Caco-2 (cell line): ENCODE measurements around the gene BROX. TPM values are rescaled to one million over a fixed set of nuclear protein-coding genes. Genes with fewer than 3 reads are reported as not detected.

Experiments
- BruUV-seq: library from RNA; stranded (reverse); fragments of 400-500 nt; replicated peaks from 2 replicates; lab custom pipeline; 2021; lab: Mats Ljungman, UMichigan
- CTCF ChIA-PET: fragments of 300-600 bp; sonication (Branson Sonifier 250); formaldehyde crosslinking; loops from one replicate; lab custom pipeline; 2022; ENCODE audit warnings: antibody characterized with exemption; lab: Charles Lee
- POLR2A ChIA-PET: fragments of 300-600 bp; sonication (Branson Sonifier 250); formaldehyde crosslinking; loops from one replicate; lab custom pipeline; 2022; ENCODE audit warnings: antibody characterized with exemption; lab: Charles Lee
- DNase-seq, 2 experiments: peaks; one replicate each; pipeline versions ENCODE4 v3.0.0 to v3.0.0-alpha.2; 2020 to 2022
- H3K27me3 ChIP-seq: replicated peaks from 2 replicates; pipeline ENCODE4 v1.6.0; 2011; ENCODE audit warnings: low read length; ENCODE audit not compliant: control insufficient read depth, insufficient read depth
- H3K36me3 ChIP-seq: 2 replicates; pipeline ENCODE4 v1.5.1; 2011; ENCODE audit warnings: low read length; ENCODE audit not compliant: control insufficient read depth, insufficient read depth
- H3K4me1 ChIP-seq: fragments of 250-450 bp; sonication (Bioruptor Pico); 2 replicates; pipeline ENCODE4 v1.5.1; 2020; ENCODE audit warnings: mild to moderate bottlenecking
- H3K4me3 ChIP-seq: 2 replicates; pipeline ENCODE4 v1.5.1; 2011; ENCODE audit warnings: low read depth, mild to moderate bottlenecking, control low read depth, low read length
- H3K9me3 ChIP-seq: fragments of 250-450 bp; sonication (Bioruptor Pico); 2 replicates; pipeline ENCODE4 v1.5.1; 2020; ENCODE audit warnings: mild to moderate bottlenecking, moderate library complexity
- H3K27ac Mint-ChIP-seq: one replicate; pipeline ENCODE4 v1.8.0; 2022; ENCODE audit warnings: mixed read lengths; ENCODE audit not compliant: unreplicated experiment
- H3K27me3 Mint-ChIP-seq: one replicate; pipeline ENCODE4 v1.8.0; 2022; ENCODE audit warnings: mixed read lengths; ENCODE audit not compliant: insufficient read depth, unreplicated experiment
- H3K36me3 Mint-ChIP-seq: one replicate; pipeline ENCODE4 v1.8.0; 2022; ENCODE audit warnings: mild to moderate bottlenecking, mixed read lengths; ENCODE audit not compliant: insufficient read depth, unreplicated experiment
- H3K4me1 Mint-ChIP-seq: one replicate; pipeline ENCODE4 v1.8.0; 2022; ENCODE audit warnings: low read depth, mixed read lengths; ENCODE audit not compliant: unreplicated experiment
- H3K4me3 Mint-ChIP-seq: one replicate; pipeline ENCODE4 v1.8.0; 2022; ENCODE audit warnings: mild to moderate bottlenecking, moderate library complexity, mixed read lengths; ENCODE audit not compliant: unreplicated experiment
- H3K9me3 Mint-ChIP-seq: one replicate; pipeline ENCODE4 v1.8.0; 2022; ENCODE audit warnings: mixed read lengths; ENCODE audit not compliant: unreplicated experiment
- intact Hi-C: fragments of 100-400 bp; cut with micrococcal nuclease; formaldehyde crosslinking; loops from one replicate; pipeline ENCODE4 v1.10.0; 2022; ENCODE audit not compliant: unreplicated experiment
- total RNA-seq: library from RNA; stranded (reverse); gene quantifications from 2 replicates; pipeline ENCODE4 v1.2.3, GENCODE V29; 2022
- TF ChIP-seq, protein P1 (sequence below), 2 experiments: fragments of 200-600 bp in 1 of 2; IDR thresholded peaks; 1 replicate in 1 of 2; 2 replicates in 1 of 2; pipeline versions ENCODE4 v1.5.1 to v1.8.0; 2011 to 2022; ENCODE audit warnings: antibody characterized with exemption in 1 of 2, control low read depth in 1 of 2, inconsistent platforms in 1 of 2, low read depth in 1 of 2, low read length in 1 of 2, mild to moderate bottlenecking in 1 of 2, moderate library complexity in 1 of 2; ENCODE audit not compliant: insufficient read depth in 1 of 2, severe bottlenecking in 1 of 2, unreplicated experiment in 1 of 2

The BROX gene
- total RNA-seq, 1 experiment from 2014 or later = 31.9 TPM

GRCh38 chr1:222697203-222697602 is 15.2 kb upstream of the BROX start:
- H3K4me1 Mint-ChIP-seq = peaks cover under 1% of the 10 kb centered on the region
- no peaks in the 10 kb centered on the region for H3K27me3 Mint-ChIP-seq
- no peak overlapping the region for H3K27ac Mint-ChIP-seq
- TF ChIP-seq, protein P1, sequence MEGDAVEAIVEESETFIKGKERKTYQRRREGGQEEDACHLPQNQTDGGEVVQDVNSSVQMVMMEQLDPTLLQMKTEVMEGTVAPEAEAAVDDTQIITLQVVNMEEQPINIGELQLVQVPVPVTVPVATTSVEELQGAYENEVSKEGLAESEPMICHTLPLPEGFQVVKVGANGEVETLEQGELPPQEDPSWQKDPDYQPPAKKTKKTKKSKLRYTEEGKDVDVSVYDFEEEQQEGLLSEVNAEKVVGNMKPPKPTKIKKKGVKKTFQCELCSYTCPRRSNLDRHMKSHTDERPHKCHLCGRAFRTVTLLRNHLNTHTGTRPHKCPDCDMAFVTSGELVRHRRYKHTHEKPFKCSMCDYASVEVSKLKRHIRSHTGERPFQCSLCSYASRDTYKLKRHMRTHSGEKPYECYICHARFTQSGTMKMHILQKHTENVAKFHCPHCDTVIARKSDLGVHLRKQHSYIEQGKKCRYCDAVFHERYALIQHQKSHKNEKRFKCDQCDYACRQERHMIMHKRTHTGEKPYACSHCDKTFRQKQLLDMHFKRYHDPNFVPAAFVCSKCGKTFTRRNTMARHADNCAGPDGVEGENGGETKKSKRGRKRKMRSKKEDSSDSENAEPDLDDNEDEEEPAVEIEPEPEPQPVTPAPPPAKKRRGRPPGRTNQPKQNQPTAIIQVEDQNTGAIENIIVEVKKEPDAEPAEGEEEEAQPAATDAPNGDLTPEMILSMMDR (IDR thresholded peaks at IDR 0.05; ENCODE audit: insufficient read depth in 1 of 2, low read depth in 1 of 2, low read length in 1 of 2, severe bottlenecking in 1 of 2, unreplicated experiment in 1 of 2) = no peak
- Histone ChIP-seq H3K27me3 (no peaks in the 10 kb centered on the region), H3K9me3 (no peaks in the 10 kb centered on the region), H3K4me3 (no peak overlapping the region), H3K4me1 (0 out of 2 replicates have a peak, but pooled peaks cover 3% of the 10 kb centered on the region), H3K36me3 (no peaks in the 10 kb centered on the region)
- peaks cover 11% of the 10 kb centered on the region for H3K36me3 Mint-ChIP-seq
- POLR2A ChIA-PET = no interaction called here
- no peak overlapping the region for H3K4me3 Mint-ChIP-seq
- intact Hi-C loops = no loop called here
- DNase-seq = no peak
- no peaks in the 10 kb centered on the region for H3K9me3 Mint-ChIP-seq
- no TSS peak for BruUV-seq
- CTCF ChIA-PET = no interaction called here

GRCh38 chr1:222697826-222698225 is 14.5 kb upstream of the BROX start:
- BruUV-seq = no TSS peak
- H3K4me1 ChIP-seq = 0 out of 2 replicates have a peak, but pooled peaks cover 8% of the 10 kb centered on the region
- no peaks in the 10 kb centered on the region for H3K27me3 Mint-ChIP-seq
- CTCF ChIA-PET = no interaction called here
- TF ChIP-seq, protein P1 (IDR thresholded peaks at IDR 0.05; ENCODE audit: insufficient read depth in 1 of 2, low read depth in 1 of 2, low read length in 1 of 2, severe bottlenecking in 1 of 2, unreplicated experiment in 1 of 2) = no peak
- no peak overlapping the region for H3K4me3 ChIP-seq
- peaks cover 7% of the 10 kb centered on the region for H3K4me1 Mint-ChIP-seq
- intact Hi-C loops = no loop called here
- no peak overlapping the region for H3K27ac Mint-ChIP-seq
- no peak for DNase-seq
- H3K9me3 ChIP-seq = no peaks in the 10 kb centered on the region
- peaks cover 11% of the 10 kb centered on the region for H3K36me3 Mint-ChIP-seq
- POLR2A ChIA-PET = no interaction called here
- H3K36me3 ChIP-seq = no peaks in the 10 kb centered on the region
- H3K4me3 Mint-ChIP-seq = no peak overlapping the region
- no peaks in the 10 kb centered on the region for H3K27me3 ChIP-seq
- H3K9me3 Mint-ChIP-seq = no peaks in the 10 kb centered on the region

GRCh38 chr1:222702210-222702609 is 10.2 kb upstream of the BROX start:
- TF ChIP-seq, protein P1 (IDR thresholded peaks at IDR 0.05; ENCODE audit: insufficient read depth in 1 of 2, low read depth in 1 of 2, low read length in 1 of 2, severe bottlenecking in 1 of 2, unreplicated experiment in 1 of 2) = no peak
- no peaks in the 10 kb centered on the region for H3K27me3 ChIP-seq
- intact Hi-C loops = no loop called here
- Mint-ChIP-seq H3K27ac (no peak overlapping the region), H3K9me3 (no peaks in the 10 kb centered on the region), H3K4me1 (peaks cover 7% of the 10 kb centered on the region), H3K27me3 (no peaks in the 10 kb centered on the region), H3K4me3 (no peak overlapping the region), H3K36me3 (peaks cover 18% of the 10 kb centered on the region)
- no peak for DNase-seq
- BruUV-seq = no TSS peak
- POLR2A ChIA-PET = no interaction called here
- 0 out of 2 replicates have a peak, but pooled peaks cover 8% of the 10 kb centered on the region for H3K4me1 ChIP-seq
- no peaks in the 10 kb centered on the region for H3K36me3 ChIP-seq
- no peaks in the 10 kb centered on the region for H3K9me3 ChIP-seq
- CTCF ChIA-PET = no interaction called here
- no peak overlapping the region for H3K4me3 ChIP-seq
